ENCODE measurements around the gene BOD1L2.

BOD1L2 gene

GRCh38 chr18:57146956-57147636 lies at the start of gene BOD1L2:
BOD1L2 (plus strand) TSS chr18:57147087; CDS start chr18:57147313, 226 bp downstream.
- no peak within 1 kb of the TSS for H3K4me3 ChIP-seq (ENCODE audit: control insufficient read depth, low read depth, low read length)
- DNase-seq (ENCODE audit: low read depth) = no peak
- no peak for TF ChIP-seq CTCF (IDR thresholded peaks at IDR 0.05; ENCODE audit: control insufficient read depth, insufficient read depth, low read depth, low read length, missing control alignments)

- DNase-seq (ENCODE audit: low read depth) = no peak
- TF ChIP-seq CTCF (IDR thresholded peaks at IDR 0.05; ENCODE audit: control insufficient read depth, insufficient read depth, low read depth, low read length, missing control alignments) = no peak
- no peak overlapping the region for H3K4me3 ChIP-seq (ENCODE audit: control insufficient read depth, low read depth, low read length)
Measured at GRCh38 chr18:57107140-57107832, 39.6 kb upstream of the BOD1L2 start.

DNA sequence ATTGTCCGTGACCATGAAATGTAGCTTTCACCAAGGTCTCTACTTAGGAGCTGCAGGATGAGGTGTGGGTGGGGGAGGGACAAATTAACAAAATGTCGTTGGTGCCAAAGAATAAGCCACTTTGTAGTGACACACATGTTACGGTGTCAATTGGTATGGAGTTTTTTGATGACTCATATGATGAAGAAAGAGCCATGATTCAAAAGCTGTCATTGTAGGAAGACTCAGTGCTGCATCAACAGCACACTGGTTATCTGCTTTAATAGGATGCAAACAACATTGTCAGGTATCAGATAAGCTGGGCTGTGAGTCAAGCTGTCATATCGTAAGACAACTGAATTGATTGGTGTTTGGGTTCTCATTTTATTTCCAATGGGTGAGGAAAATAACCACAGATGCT lies 36.6 kb upstream of the BOD1L2 start:
- no peak for TF ChIP-seq CTCF (IDR thresholded peaks at IDR 0.05; ENCODE audit: control insufficient read depth, insufficient read depth, low read depth, low read length, missing control alignments)
- no peak for DNase-seq (ENCODE audit: low read depth)
- H3K4me3 ChIP-seq (ENCODE audit: control insufficient read depth, low read depth, low read length) = no peak overlapping the region

- no peak for TF ChIP-seq CTCF (IDR thresholded peaks at IDR 0.05; ENCODE audit: control insufficient read depth, insufficient read depth, low read depth, low read length, missing control alignments)
- H3K4me3 ChIP-seq (ENCODE audit: control insufficient read depth, low read depth, low read length) = no peak overlapping the region
- no peak for DNase-seq (ENCODE audit: low read depth)
Measured at GRCh38 chr18:57113799-57114420, 33.0 kb upstream of the BOD1L2 start.

DNA sequence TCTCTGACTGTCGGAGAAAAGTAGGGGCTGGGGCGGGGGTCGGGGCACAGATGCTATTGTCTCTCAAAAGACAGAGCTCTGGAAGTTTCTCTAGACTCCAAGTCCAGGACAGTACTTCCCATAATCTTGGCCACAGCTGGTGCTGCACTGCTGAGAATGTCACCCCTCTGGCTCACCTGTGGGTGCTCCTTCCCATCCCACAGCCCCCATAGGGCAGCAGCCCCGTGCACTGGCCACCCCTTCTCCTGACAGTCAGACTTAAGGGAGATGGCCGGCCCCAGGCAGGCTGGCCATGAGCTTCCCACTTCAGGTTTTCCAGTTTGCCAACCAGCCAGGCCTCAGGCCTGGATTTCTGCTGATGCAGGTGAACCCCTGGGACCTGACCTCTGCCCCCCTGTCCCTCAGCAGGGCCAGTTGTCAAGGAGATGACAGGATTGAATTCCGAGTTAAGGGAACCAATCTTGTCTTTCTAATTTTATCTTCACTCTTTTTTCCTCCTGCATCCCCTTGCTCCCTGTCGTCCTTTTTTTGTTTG lies 30.2 kb upstream of the BOD1L2 start:
- H3K4me3 ChIP-seq (ENCODE audit: control insufficient read depth, low read depth, low read length) = no peak overlapping the region
- TF ChIP-seq CTCF (IDR thresholded peaks at IDR 0.05; ENCODE audit: control insufficient read depth, insufficient read depth, low read depth, low read length, missing control alignments) = no peak
- no peak for DNase-seq (ENCODE audit: low read depth)

DNA sequence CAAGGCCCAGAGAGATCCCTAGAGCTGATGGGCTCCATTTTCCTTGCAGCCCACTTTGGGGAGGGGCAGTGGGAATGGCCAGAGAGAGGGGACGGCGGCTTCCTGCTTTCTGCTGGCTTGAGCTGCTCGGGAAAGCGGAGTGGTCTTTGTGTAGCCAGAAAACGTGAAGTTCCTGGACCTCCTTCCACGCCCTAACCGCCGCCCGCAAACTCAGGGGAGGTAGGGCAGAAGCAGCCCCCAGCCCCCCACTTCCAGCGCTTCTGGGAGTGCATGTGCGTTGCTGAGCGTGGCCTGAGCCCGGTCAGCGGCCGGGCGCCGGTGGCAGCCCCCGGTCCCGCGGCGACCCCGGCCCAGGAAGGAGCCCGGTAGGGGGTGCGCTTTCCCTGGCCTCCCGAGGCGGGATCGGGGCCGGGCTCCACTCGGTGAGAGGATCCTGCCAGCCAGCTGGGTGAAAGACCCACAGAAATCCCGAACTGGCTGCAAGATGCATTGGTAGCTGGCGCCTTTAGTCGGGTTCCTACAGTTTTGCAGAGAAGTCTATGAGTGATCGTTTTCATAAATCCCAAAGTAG lies 25.3 kb upstream of the BOD1L2 start:
- DNase-seq (ENCODE audit: low read depth) = no peak
- no peak overlapping the region for H3K4me3 ChIP-seq (ENCODE audit: control insufficient read depth, low read depth, low read length)
- TF ChIP-seq CTCF (IDR thresholded peaks at IDR 0.05; ENCODE audit: control insufficient read depth, insufficient read depth, low read depth, low read length, missing control alignments) = no peak

Measured in AG09309 (cell line).